ENCODE results near the gene SYAP1.

DNA sequence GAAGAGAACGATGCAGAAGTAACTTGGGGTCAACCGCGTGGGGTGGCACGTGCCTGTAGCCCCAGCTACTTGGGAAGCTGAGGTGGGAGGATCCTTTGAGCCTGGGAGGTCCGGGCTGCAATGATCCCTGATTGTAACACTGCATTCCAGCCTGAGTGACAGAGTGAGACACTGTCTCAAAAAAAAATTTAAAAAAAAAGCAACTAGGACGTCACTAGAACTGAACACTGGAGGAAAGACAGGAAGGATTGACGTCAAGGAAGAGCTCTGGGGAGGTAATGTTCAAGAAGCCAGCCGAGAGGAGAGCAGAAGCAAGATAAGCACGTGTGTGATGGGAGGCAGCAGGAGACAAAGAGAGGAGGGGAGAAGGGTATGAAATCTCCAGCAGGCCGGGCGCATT lies 40.7 kb upstream of the SYAP1 start:
- TF ChIP-seq EZH2 (IDR thresholded peaks at IDR 0.05; ENCODE audit: borderline replicate concordance, insufficient read depth, low read length, poor library complexity, severe bottlenecking) (no peak), EP300 (conservative IDR thresholded peaks at IDR 0.05; ENCODE audit: poor library complexity, severe bottlenecking) (no peak), TAF1 (IDR thresholded peaks at IDR 0.05; ENCODE audit: low read depth) (no peak), RAD21 (conservative IDR thresholded peaks at IDR 0.05) (no peak)
- TF ChIP-seq, protein P1, sequence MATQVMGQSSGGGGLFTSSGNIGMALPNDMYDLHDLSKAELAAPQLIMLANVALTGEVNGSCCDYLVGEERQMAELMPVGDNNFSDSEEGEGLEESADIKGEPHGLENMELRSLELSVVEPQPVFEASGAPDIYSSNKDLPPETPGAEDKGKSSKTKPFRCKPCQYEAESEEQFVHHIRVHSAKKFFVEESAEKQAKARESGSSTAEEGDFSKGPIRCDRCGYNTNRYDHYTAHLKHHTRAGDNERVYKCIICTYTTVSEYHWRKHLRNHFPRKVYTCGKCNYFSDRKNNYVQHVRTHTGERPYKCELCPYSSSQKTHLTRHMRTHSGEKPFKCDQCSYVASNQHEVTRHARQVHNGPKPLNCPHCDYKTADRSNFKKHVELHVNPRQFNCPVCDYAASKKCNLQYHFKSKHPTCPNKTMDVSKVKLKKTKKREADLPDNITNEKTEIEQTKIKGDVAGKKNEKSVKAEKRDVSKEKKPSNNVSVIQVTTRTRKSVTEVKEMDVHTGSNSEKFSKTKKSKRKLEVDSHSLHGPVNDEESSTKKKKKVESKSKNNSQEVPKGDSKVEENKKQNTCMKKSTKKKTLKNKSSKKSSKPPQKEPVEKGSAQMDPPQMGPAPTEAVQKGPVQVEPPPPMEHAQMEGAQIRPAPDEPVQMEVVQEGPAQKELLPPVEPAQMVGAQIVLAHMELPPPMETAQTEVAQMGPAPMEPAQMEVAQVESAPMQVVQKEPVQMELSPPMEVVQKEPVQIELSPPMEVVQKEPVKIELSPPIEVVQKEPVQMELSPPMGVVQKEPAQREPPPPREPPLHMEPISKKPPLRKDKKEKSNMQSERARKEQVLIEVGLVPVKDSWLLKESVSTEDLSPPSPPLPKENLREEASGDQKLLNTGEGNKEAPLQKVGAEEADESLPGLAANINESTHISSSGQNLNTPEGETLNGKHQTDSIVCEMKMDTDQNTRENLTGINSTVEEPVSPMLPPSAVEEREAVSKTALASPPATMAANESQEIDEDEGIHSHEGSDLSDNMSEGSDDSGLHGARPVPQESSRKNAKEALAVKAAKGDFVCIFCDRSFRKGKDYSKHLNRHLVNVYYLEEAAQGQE (IDR thresholded peaks at IDR 0.05; ENCODE audit: borderline replicate concordance) = no peak
- TF ChIP-seq, protein P2, sequence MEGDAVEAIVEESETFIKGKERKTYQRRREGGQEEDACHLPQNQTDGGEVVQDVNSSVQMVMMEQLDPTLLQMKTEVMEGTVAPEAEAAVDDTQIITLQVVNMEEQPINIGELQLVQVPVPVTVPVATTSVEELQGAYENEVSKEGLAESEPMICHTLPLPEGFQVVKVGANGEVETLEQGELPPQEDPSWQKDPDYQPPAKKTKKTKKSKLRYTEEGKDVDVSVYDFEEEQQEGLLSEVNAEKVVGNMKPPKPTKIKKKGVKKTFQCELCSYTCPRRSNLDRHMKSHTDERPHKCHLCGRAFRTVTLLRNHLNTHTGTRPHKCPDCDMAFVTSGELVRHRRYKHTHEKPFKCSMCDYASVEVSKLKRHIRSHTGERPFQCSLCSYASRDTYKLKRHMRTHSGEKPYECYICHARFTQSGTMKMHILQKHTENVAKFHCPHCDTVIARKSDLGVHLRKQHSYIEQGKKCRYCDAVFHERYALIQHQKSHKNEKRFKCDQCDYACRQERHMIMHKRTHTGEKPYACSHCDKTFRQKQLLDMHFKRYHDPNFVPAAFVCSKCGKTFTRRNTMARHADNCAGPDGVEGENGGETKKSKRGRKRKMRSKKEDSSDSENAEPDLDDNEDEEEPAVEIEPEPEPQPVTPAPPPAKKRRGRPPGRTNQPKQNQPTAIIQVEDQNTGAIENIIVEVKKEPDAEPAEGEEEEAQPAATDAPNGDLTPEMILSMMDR (IDR thresholded peaks at IDR 0.05; ENCODE audit: poor library complexity, severe bottlenecking) = no peak
